ENCODE measurements around the gene BPGM. TPM values are rescaled to one million over a fixed set of nuclear protein-coding genes. Genes with fewer than 3 reads are reported as not detected.
"Not testable (repeated sequence)": the region's sequence is repeated elsewhere in the genome, so short reads cannot be mapped to it uniquely, and the experiment has no call there.

BPGM gene
- polyA plus RNA-seq, 1 experiment: 43.1 TPM

- no peak for TF ChIP-seq CTCF (IDR thresholded peaks at IDR 0.05; ENCODE audit: low read depth, low read length)
- H3K9me3 ChIP-seq (ENCODE audit: control insufficient read depth, insufficient read depth, low read length): no peaks in the 10 kb centered on the region
- DNase-seq (ENCODE audit: low read depth, low spot score): no peak
- H3K4me3 ChIP-seq (ENCODE audit: low read depth, low read length): no peak overlapping the region
- H3K27ac ChIP-seq (ENCODE audit: low read depth, low read length): no peak overlapping the region
- CTCF ChIA-PET: interaction anchor here (5.9 kb wide), 1 partner anchor 8 kb away, joined by 33 read pairs; no protein-coding TSS in a partner anchor
- POLR2A ChIA-PET: no interaction called here
- no peaks in the 10 kb centered on the region for H3K27me3 ChIP-seq (ENCODE audit: control insufficient read depth, insufficient read depth, low read length)
These were observed 5.6 kb upstream of the BPGM start for GRCh38 chr7:134640842-134641715.

GRCh38 chr7:134641981-134642380, 4.7 kb upstream of the BPGM start:
- POLR2A ChIA-PET; H3K27me3 ChIP-seq (ENCODE audit: control insufficient read depth, insufficient read depth, low read length); DNase-seq (ENCODE audit: low read depth, low spot score); H3K9me3 ChIP-seq (ENCODE audit: control insufficient read depth, insufficient read depth, low read length); H3K27ac ChIP-seq (ENCODE audit: low read depth, low read length); H3K4me3 ChIP-seq (ENCODE audit: low read depth, low read length): not testable (repeated sequence)
- CTCF ChIA-PET: interaction anchor here (5.9 kb wide), 1 partner anchor 9 kb away, joined by 33 read pairs; no protein-coding TSS in a partner anchor

GRCh38 chr7:134643131-134643530, 3.5 kb upstream of the BPGM start:
- ChIA-PET CTCF (interaction anchor here (5.9 kb wide), 1 partner anchor 10 kb away, joined by 33 read pairs; no protein-coding TSS in a partner anchor), POLR2A (no interaction called here)
- Histone ChIP-seq H3K27me3 (ENCODE audit: control insufficient read depth, insufficient read depth, low read length) (no peaks in the 10 kb centered on the region), H3K9me3 (ENCODE audit: control insufficient read depth, insufficient read depth, low read length) (no peaks in the 10 kb centered on the region), H3K4me3 (ENCODE audit: low read depth, low read length) (no peak overlapping the region), H3K27ac (ENCODE audit: low read depth, low read length) (no peak overlapping the region)
- DNase-seq (ENCODE audit: low read depth, low spot score): no peak
- no peak for TF ChIP-seq CTCF (IDR thresholded peaks at IDR 0.05; ENCODE audit: low read depth, low read length)

- Histone ChIP-seq H3K9me3 (ENCODE audit: control insufficient read depth, insufficient read depth, low read length) (no peaks in the 10 kb centered on the region), H3K4me3 (ENCODE audit: low read depth, low read length) (peak overlapping the region; percentile 75), H3K27me3 (ENCODE audit: control insufficient read depth, insufficient read depth, low read length) (no peaks in the 10 kb centered on the region), H3K27ac (ENCODE audit: low read depth, low read length) (no peak overlapping the region)
- DNase-seq (ENCODE audit: low read depth, low spot score): no peak
- ChIA-PET POLR2A (interaction anchor here (0.9 to 2.4 kb wide), 6 partner anchors 9 to 122 kb away, joined by 3 to 9 read pairs (median 4); partner anchors contain the start of gene AKR1B10), CTCF (interaction anchor here (1.1 to 5.9 kb wide), 6 partner anchors 13 to 99 kb away, joined by 3 to 33 read pairs (median 4); no protein-coding TSS in a partner anchor)
- TF ChIP-seq CTCF (IDR thresholded peaks at IDR 0.05; ENCODE audit: low read depth, low read length): no peak
These were observed 1.2 kb upstream of the BPGM start for GRCh38 chr7:134645478-134645877.

GRCh38 chr7:134645935-134646334, 718 bp upstream of the BPGM start:
- Histone ChIP-seq H3K27me3 (ENCODE audit: control insufficient read depth, insufficient read depth, low read length) (no peaks in the 10 kb centered on the region), H3K27ac (ENCODE audit: low read depth, low read length) (peak overlapping the region; percentile 67), H3K4me3 (ENCODE audit: low read depth, low read length) (peak overlapping the region; percentile 75), H3K9me3 (ENCODE audit: control insufficient read depth, insufficient read depth, low read length) (no peaks in the 10 kb centered on the region)
- POLR2A ChIA-PET: interaction anchor here (0.5 to 2.4 kb wide), 12 partner anchors 9 to 524 kb away, joined by 3 to 9 read pairs (median 4); partner anchors contain the start of genes AKR1B10 and CYREN
- TF ChIP-seq CTCF (IDR thresholded peaks at IDR 0.05; ENCODE audit: low read depth, low read length): no peak
- CTCF ChIA-PET: interaction anchor here (1.2 to 5.9 kb wide), 3 partner anchors 13 to 26 kb away, joined by 4 to 33 read pairs (median 8); no protein-coding TSS in a partner anchor
- no peak for DNase-seq (ENCODE audit: low read depth, low spot score)

Data from AG04450 (cell line).